NCI-H82 treated with DMSO at 0.1 percent for 48 hours (cell line): ENCODE data around the gene RBM39.
A peak's percentile ranks its signal among the peaks of the same experiment; 100 is the strongest.
"Not testable (repeated sequence)": the region's sequence is repeated elsewhere in the genome, so short reads cannot be mapped to it uniquely, and the experiment has no call there.

Source experiments
- DNase-seq: peaks from one replicate; lab custom pipeline; 2025; ENCODE audit not compliant: unreplicated experiment; lab: John Stamatoyannopoulos, UW

Gene RBM39

DNA sequence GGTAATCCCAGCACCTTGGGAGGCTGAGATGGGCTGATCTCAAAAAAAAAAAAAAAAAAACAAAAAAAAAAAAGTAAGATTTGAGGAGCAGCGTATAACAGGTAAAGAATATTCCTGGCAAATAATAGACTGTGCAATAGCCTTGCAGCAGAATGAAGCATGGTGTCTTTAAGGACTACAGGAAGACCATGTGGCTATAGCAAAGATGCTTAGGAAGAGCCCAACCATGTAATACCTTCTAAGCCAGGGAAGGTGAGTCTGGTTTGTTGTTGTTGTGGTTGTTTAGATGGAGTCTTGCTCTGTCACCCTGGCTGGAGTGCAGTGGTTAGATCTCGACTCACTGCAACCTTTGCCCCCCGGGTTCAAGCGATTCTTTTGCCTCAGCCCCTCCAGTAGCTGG, 14.3 kb upstream of the RBM39 start:
- no peak for DNase-seq

DNA sequence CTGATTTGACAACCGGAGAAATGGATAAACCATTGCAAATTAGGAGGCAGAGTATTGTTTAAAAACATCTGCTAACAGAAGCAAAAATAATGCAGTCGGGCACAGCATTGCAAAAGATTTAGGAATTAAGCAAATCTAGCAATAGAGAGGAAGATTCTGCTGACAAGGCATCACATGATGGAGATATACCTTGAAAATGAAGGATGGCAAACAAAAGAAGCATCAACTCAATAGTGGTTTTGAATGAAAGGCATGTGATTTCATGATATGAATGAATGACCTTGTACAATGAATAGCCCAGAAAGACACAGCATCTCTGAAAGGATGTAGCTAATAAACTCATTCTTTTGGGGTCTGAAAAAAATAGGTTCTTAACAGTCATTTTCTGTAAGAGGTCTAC, 8.6 kb upstream of the RBM39 start:
- no peak for DNase-seq

DNA sequence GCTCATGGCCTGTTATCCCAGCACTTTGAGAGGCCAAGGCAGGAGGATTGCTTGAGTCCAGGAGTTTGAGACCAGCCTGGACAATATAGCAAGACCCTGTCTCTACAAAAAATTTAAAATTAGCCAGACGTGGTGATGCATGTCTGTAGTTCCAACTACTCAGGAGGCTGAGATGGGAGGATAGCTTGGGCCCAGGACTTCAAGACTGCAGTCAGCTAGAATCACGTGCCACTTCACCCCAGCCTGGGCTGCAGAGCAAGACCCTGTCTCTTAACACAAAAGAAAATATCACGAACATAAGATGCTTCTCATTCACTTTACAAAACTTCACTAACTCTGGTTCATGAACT, 2.4 kb upstream of the RBM39 start:
- DNase-seq: not testable (repeated sequence)

DNA sequence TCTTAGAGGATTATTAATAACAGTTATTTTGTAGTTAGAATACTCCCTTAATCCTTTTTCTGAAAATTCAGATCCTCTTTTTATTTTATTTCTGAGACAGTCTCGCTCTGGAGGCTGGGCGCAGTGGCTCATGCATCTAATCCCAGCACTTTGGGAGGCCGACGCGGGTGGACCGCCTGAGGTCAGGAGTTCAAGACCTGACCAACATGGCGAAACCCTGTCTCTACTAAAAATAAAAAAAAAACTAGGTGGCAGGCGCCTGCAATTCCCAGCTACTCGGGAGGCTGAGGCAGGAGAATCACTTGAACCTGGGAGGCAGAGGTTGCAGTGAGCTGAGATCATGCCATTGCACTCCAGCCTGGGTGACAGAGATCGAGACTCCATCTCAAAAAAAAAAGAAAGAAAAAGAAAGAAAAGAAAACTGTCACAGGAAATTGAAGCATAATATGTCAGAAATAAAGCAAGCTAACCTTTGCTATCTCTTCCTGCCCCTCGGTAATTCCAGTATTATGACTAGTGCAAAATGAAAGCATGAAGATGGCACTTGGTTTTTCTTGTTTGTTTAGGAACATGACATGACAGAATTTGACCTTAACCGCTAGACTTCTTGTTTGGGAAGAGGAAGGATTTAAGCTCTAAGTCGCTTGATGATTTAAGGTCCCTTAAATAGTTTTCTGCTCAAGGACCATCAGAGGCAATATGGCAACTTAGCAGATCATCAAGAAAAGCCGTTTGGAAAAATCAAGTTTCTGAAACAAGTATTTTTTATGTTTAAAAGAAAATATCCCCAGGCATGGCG, 1.8 kb upstream of the RBM39 start:
- DNase-seq: no peak

DNA sequence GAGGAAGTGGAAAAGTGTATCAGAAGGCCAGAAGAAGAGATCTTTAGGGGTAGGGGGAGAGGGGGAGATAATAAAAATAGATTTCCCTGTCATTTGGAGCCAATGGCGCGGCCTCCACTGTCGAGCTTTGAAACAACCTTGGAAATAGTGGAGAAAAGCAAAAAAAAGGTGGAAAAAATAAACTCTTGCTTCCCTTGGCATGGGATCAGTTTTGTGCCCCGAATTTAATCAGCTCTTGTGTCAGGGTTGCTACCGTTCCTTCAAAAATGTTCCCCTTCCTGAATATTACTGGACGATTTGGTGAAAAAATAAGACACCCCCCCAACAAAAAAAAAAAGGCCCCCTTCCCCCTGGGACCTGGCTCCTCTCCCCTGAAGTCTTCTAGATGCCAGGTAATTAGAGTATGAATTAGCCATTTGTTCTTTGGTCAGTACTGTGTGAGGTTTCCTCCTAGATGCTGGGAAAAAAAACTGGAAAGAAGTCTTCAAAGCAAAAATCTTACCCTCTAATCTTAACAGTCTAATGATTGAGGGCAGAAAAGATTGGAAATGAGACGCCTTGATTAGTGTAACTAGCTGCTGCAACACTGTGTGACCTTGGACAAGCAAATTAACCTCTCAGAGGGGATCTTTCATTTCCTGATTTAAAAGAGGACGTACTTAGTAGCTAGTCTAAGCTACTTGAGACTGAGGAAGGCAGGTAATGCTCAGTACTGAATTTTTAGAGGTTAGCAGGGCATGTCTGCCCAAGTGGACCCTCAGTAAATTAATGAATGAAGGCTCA, 872 bp upstream of the RBM39 start:
- DNase-seq: peak; percentile 69

DNA sequence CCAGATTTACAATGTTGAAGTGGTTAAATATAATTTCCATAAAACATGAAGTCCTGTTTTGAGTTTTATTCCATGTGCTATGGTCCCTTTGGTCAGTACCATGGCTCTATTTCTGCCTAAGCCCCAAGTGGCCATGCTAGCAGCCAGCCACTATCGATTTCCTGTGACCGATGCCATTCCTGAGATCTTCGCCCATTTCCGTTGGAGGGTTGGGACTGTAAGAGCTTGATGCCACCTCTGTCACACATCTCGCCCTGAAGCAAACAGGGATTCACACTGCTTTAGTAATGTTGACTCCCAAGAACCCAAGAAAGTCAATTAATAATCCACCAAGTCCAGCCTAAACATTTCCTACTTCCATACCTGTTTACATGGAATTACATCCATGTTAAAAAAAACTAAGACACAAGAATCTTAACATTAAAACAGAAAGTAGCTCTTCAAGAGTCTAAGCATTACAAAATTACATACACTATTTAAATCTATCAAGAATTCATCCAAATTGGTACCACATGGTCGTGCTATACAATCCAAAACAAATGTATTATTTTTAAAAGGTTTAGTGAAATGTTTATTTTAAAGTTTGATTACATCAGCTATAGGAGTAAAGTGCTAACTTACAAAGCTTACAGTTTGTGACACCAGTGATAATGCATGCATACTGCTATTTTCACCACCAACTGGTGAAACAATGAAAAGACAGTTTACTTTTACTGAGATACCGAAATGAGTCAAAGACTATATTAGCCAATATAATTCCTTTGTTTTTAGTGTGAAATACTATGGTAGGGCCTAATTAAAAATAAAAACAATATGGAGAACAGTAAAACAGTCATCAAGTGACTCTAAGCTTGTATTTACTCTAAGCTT, 2.5 kb downstream of the RBM39 start:
- no peak for DNase-seq

DNA sequence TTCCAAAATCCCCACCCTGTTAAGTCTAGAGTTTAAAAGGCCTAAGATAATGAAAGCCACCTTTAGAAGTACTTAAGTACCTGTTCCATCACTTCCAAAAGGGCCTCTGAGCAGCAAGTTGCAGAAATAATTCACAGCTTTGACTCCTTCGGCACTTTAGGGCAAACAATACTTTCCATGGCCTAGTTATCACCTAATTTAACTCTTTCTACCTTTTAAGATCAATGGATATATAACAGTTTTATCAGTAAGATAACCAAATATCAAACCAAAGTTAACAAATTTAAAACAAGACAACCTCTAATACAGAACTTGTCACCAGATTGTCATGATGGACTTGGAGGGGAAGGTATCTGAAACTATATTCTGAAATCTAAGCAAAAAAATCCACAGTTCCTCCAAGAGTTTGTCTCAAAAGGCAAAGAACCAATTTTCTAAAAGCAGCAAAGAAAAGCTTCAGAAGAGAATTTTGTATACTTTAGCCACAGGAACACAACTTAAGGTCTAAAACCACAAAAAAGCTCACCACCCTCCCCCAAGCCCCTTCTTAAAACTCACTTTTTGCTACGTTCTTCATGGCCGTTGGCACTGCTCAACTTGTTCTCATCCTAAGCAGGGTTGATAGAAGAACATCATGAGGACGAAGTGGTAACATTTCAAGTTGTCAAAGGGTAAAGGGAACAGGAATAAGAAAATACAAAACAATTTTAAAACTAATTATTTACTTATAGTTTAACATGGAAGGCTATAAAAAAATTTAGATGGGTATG, 3.5 kb downstream of the RBM39 start:
- DNase-seq: no peak

DNA sequence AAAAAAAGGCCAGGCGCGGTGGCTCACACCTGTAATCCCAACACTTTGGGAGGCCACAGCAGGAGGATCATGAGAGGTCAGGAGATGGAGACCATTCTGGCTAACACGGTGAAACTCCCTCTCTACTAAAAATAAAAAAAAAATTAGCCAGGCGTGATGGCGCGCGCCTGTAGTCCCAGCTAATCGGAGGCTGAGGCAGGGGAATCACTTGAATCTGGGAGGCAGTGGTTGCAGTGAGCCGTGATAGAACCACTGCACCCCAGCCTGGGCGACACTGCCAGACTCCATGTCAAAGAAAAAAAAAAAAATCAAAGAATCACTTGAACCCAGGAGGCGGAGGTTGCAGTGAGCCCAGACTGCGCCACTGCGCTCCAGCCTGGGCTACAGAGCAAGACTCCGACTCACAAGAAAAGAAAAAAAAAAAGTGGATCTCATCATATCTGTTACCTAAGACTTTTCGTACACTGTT, 4.2 kb downstream of the RBM39 start:
- DNase-seq: no peak

DNA sequence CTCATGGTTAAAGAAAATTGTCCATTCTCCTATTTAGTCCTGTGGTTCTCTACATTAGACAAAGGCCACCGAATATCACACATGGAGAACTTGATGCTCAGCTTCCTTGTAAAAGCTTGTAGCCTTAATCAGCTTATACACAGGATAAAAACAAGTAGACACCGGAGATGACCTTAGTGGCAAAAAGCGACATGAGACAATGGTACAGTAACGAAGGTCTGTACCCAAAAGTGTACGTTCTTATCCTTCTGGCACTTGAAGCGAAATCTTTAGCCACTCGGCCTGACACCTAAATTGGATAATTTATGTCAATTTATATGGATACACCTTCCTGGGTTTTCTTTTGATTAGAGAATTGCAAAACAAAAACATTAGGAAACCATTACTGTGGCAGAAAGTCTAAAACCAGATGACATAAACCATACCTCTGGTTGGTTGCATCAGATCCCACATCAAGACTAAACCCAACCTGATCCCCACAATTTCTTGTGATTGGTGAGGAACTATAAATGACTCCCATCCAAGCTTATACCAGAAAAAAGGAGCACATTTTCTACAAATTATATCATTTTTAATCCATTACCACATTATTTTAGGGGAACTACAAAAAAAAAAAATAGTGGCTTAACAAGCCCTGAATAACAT, 6.1 kb downstream of the RBM39 start:
- DNase-seq: peak; percentile 65

DNA sequence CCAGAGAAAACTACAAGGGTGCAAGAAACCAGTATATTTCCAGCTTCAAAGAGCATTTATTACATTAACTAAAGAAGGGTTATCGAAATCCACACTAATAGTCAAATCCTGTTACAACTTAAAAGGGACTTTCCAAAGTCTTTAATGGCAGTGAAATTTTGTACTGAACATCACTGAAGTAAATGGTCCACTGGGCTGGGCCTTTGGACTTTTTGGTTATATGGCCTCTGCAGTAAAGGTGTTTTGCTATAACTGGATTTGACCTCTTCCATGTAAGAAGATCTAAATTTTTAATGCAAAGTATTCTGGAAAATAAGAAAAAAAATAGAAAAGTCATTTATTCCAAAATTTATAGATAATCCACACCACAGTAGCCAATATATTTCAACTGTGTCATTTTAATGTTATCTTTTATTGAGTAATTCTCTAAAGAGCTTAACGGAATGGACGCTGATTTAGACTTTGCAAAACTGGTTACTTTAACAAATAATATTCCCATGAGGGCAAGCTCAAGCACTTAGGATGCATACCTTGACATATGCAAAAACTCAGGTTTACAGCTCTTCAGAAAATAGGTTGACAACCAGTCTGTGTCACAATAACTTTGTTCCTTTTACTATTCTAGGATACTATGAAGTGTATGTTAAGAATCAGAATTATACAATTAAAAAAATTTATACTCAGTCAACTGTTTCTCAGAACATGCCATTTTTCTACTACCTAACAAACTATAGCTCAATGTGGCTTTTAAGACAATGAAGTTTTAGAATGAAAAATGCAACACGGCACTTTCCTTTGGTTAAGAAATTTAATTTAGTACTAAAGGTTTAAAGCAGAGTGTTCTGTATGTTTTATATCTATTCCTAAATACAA, 7.0 kb downstream of the RBM39 start:
- no peak for DNase-seq

DNA sequence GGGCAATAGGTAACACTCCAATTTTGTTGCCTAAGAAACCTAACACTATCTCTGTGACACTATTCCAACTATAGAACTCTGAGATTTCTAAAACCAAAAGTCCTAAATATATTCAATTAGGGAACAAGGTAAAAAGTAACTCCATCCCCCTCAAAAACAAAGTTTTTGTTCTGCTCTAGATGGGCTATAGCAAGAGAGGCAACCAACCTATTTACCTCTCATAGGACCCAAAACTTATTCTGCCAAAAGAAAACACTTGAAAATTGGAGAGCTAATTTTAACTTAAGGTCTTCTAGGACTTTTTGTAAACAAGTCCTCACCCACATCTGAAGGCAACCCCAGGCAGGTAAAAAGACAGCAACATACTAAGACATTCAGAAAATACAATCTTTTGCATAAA, 7.7 kb downstream of the RBM39 start:
- DNase-seq: no peak

DNA sequence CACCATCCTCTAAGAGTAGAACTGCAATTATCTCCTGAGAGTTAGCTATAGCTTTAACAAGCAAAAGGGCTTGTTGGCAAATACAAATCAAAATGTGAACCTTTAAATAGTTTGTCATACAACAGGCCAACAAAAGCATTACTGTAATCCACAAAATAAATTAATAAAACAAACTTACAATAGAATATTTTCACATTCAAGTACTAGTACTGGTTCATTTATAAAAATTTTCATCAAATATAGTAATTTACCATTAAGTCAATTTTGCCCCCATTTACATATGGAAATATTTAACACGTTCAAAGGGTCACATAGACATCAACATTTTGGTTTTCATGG, 9.4 kb downstream of the RBM39 start:
- no peak for DNase-seq

DNA sequence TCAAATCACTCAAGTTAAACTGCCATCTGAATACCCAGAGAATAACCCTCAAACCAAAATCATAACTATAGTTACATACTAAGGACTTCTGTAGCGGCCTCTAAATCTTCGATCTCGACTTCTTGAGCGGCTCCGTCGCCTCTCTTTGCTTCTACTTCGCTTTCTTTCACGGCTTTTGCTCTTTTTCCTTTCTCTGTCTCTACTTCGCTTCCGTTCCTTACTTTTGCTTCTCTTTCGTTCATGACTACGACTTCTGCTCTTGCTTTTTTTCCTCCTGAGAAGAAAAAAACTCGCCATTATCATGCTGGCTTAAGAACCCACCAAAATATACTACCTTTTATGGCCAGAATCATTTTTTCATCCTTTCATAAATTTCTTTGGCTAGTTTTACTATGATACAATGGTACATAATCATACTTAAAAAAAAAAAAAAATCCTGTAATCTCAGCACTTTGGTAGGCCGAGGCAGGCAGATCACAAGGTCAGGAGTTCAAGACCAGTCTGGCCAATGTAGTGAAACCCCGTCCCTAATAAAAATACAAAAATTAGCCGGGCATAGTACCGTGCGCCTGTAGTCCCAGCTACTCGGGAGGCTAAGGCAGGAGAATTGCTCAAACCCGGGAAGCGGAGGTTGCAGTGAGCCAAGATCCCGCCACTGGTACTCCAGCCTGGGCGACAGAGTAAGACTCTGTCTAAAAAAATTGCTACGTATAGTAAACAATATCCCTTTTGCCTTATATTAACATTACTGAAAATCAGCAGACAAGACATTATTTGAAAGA, 10.0 kb downstream of the RBM39 start:
- no peak for DNase-seq

DNA sequence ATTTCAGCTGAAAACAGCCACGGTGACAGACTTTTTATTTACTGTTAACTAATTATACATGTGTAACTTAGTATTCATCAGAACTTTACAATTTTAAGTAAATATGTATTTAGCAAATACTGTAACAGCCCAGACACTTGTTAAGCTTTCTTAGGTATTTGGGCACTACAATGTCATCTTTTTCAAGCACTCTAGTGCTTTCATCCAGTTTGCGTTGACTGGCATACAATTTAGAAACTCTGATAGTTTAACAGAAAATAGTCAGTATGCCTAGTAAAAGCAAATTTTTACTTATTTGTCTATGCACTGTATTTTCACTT, 10.6 kb downstream of the RBM39 start:
- DNase-seq: no peak

DNA sequence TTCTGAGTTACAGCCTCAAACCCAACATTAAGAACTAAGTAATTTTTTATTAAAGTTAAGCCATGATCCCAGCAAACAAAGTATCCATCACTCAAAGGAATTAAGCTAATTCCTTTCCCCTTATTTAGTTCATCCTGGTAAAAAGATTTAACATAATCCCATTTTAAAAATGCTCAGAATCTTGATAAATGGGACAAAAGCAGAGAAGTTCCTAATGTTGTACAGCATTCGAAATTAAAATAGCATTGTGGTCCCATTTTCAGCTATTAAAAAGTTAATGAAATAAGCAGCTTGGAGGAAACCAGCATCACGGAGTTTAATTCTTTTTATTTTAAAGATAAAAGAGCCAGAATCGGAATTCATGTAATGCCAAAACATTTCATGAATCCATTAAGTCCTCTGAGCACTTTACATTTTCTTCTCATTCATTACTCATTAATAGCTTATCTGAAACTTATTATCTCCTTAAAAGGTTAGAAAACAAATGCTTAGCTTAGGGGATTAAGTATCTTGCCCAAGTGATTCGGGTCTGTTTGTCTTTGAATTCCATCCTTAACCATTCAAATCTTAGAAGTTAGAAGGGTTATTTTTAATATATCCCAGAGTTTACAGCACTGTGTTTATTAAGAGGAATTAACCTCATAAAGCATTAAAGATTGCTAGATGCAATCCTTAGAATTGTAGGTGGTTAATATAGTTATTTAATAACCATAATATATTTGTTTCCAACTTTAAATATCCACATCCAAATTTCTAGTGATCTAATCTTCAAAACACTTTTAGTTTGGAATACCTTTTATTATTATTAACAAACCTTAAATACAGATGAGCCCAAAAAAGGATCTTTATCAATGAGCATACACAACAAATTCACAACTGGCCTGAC, 11.2 kb downstream of the RBM39 start:
- peak; percentile 64 for DNase-seq

DNA sequence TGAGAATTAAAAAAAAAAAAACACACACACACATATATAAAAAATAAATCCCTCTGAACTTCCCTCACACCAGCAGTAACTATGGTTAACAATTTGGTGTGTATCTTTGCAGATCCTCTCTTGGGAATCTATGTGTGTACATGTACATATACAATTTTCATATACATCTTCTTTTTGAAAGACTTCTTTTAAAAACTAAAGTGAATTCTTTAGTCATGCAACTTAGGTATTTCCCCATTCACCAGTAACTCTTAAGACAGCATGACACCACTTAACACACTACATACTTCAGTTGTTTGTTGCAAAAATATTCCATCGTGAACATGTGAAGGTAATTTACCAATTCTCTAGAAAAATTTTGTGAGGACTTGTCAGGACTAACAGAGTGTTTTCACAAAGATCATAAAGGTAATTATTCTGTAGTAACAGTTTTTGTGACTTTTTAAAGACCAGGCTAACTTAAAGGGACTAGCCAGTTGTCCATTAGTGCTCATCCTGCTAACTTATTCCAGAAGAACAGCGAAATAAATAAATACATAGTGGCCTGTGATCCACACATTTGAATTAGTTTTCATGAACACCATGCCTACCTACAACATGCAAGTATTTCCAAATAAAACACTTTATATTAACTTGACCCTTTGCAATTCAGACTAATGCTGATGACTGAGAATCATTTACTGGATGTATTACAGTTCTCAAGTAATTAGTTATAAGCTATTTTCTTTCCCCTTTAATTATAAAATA, 12.1 kb downstream of the RBM39 start:
- no peak for DNase-seq

DNA sequence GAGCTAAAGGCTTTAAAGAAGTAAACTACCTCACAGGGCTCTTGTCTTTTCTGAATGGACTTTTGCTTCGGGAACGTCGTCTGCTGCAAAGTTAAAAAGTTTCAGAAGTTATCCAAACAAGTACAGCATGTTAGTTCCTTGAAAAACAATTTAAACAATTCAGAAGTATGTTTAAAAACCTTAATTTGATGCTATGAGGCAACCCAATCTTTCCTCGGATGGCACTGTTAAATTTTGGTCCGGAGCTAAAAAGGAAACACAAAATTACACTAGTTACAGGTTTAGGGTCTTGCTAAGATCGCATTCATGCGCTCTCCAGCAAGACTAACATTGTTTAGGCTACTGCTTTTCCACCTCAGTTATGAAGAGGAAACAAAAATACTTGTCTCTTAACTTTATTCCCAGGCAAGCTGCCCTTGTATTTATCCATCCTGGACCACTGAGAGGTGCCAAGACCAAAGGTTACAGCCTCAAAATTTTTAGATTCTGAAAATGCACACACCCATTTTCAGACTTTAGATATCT, 12.7 kb downstream of the RBM39 start:
- DNase-seq: no peak
